ENCODE data around the gene COIL.

Gene COIL

DNA sequence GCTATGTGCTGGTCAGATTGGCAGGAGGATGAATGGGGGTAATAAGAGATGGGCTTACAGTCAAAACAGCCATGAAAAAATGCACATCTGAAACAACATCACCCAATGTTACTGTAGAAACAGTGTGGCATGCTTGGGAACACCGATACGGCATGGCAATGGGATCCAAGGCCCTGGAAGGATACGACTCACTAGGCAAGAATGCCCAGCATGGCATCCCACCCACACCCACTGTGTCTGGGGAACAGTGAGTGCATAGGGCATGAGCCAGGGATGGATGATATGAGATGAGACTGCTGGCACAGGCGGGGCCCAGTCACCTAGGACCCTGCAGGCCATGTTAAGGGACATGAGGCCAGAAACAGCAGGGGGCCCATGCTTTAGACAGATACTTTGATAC lies 58.5 kb downstream of the COIL start:
- no peak for DNase-seq

DNA sequence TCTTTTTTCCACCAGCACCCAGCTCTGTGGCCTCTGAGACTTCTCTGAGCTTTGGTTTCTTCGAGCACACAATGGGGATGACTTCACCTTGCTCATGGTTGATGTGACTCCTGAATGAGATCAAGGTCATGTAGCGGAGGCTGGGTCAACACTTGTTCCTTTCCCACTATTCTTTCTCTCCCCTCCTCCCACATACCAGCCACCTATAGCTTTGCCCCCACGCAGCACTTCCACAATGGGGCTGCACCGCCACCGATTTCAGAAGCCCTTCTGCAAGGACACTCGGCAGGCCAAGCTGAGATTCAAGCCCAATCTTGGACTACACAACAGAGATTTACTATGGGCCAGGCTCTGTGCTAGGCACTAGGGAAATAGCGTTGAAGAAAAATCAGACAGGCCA lies 61.4 kb downstream of the COIL start:
- no peak for DNase-seq

DNA sequence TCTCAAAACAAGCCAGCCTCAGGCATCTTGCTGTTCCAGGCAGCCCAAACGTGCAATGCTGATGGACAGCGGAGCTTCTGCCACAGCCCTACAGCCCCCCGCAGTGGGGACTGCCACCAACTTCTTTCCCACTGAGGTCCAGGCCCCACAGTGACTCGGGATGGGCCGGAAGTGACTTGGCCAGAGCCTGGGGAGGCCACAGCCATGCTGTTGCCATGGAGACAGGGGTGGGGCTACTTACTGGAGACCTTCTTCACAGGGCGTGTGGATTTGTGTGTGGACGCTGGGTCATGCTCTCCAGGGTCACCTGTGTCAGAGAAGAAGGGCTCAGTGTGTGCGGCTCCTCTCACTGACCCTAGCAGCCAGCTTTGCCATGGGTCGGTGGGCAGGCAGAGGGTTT lies 62.0 kb downstream of the COIL start:
- no peak for DNase-seq

DNA sequence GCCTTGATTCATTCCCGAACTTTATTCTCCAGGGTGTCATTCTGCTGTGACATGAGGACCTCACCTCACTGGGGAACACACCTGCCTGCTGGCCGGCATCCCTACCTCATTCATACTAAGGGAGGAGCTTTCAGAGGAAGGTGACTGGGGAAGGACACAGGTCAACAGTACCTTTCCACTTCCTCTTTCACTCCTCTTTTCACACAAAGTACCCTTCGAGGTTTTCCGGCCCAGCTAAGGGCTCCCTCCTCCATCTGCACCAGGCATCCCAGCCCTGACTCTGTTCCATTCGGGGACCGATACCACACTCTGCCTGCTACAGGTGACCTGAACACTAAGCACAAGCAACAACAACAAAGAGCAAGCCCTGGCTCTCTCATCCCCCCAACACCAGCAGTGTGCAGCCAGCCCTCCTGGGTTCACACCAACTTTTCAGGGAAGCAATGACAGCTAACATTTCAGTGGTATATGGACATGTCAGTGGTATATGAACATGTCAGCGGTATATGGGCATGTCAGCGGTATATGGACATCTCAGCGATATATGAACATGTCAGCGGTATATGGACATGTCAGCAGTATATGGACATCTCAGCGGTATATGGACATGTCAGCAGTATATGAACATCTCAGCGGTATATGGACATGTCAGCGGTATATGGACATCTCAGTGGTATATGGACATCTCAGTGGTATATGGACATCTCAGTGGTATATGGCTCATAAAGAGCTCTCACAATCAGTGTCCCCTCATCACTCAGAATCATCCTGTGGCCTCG lies 63.0 kb downstream of the COIL start:
- no peak for DNase-seq

DNA sequence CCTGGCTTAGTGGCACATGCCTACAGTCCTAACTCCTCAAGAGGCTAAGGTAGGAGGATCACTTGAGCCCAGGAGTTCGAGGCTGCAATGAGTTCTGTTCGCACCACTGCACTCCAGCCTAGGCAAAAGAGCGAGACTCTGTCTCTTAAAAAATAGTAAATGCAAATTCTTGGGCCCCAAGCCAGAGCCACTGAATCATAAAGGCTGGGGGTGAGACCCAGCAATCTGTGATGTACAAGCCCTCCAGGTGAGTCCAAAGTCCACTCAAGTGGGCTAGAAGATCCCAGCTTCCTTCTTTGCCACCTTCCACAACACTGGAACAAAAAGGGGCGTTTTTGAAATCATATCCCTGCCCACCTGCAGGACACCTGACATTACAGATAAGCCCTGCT lies 63.9 kb downstream of the COIL start:
- DNase-seq: no peak

DNA sequence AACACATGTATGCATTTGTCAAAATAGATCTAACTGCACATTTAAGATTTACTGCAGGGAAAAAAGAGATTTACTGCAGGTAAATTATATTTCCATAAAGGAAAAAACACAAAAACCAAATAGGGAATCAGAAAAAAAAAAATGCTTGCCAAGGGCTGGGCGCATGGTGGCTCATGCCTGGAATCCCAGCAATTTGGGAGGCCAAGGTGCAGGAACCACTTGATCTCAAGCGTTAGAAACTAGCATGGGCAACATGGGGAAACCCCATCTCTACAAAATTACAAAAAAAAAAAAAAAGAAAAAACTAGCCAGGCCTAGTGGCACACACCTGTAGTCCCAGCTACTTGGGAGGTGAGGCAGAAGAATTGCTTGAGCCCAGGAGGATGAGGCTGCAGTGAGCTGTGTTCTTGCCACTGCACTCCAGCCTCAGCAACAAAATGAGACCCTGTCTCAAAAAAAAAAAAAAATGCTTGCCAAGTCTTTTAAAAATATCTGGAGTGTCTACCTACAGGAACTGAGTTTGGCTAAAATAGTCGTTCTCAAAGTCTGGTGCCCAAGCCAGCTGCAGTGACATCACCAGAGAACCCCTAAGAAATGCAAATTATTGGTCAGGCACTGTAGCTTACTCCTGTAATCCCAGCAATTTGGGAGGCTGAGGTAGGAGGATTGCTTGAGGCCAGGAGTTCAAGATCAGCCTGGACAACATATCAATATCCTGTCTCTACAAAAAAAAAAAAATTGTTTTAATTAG lies 64.5 kb downstream of the COIL start:
- no peak for DNase-seq

DNA sequence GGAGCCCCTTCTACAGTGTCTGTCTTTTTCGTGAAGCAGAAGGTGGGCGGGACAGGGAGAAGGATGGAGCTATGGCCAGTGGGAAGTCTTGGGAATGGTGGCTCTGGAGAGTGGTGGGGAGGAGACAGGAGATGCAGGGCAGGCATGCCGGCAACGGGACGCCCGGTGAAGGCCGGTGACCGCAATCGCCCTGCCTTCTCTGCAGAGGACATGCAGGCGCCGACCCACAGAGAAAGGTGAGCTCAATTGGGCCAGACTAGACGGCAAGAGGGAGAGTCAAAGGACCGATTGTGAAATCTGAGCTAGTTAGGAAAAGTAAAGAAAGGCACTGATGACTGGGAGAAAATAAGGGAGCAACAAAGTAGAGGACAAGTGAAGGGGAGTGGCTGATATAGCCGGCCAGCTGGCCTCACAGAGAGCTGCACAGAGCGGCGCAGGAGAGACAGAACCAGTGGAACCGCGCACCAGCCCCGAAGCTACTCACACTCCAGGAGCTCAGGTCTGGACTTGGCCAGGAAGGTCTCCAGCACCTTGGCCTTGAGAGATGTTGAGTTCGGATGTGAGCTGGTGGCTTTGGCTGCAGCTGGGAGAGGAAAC lies 65.9 kb downstream of the COIL start:
- no peak for DNase-seq

DNA sequence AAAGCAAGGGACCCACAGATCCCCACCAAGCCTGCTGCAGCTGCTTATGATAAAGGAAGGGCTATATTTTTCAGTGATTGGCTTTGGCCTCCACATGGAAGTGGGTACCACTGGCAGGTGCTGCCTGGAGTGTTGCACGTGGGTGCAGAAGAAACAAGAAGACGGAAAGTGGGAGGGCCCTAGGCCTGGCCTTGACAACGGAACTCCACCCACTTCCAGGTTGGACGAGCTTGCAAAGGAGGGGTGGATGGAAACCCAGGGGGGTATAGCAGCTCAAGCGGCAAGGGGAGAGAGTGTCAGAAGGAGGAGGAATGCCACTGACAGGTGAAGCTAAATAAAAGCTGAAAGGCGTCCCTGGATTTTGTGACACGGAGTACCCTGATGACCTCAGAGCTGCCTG lies 67.3 kb downstream of the COIL start:
- peak; percentile 48 for DNase-seq

DNA sequence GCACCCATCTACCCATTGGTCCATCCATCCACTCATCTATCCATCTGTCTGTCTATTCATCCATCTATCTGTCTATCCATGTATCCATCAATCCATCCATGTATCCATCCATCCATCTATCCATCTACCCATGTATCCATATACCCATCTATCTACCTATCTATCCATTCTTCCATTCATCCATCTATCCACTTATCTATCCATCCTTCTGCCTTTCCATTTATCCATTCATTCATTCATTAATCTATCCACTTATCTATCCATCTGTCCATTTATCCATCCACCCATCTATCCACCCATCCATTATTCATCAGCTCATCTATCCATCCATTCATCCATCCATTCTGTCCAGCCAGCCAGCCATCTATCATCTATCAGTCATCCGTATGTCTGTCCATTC lies 68.5 kb downstream of the COIL start:
- DNase-seq: no peak

DNA sequence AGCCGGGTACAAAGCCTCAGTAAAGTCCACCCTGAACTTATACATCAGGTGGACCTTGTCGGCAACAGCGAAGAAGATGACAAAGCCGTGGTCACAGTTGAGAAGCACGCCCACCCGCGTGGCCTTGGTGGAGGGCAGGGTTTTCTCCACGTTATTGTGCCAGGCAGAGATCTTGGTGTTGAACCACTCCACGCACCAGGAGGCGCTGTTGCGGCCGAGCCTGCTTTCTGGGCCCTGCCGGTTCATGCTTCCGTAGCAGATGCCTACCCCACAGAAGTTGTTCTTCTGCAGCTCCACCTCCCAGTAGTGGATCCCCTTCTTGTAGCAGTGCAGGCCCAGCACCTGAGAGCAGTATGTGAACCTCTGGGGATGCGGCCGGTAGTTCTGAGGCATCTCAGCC lies 69.1 kb downstream of the COIL start:
- no peak for DNase-seq

DNA sequence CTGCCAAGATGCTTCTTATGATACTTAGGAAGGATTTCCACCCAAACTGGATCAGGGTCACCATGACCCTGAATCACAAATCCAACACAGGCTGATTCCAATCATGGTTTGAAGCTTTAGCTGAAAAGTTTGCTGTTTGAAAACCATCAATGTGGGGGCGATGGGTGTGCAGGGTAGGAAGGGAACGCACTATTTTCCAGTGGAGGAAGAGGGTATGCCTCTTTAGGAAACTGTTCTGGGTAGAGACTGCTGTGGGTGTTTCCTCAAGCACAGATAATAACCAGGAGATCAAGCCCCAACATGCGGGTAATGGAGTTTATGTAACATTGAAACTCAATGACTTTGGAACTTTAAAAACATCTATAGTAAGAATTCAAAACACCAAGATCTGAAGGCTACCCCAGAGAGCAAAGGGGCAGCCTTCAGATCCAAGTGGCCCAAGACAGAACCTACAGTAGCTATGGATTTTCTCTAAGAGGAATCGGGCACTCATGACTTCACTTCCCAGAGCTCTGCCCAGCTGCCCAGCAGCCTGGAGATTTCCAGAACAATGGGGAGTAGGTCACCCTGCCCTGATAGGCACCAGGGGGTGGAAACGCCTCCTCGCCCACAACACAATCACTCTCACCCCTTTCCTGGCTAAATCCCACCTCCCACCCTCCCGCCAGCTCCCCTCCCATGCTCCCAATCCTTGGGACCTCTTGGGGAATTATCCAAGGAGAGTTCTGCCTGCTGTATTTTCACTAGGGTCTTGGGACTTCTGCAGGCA lies 69.8 kb downstream of the COIL start:
- DNase-seq: no peak

DNA sequence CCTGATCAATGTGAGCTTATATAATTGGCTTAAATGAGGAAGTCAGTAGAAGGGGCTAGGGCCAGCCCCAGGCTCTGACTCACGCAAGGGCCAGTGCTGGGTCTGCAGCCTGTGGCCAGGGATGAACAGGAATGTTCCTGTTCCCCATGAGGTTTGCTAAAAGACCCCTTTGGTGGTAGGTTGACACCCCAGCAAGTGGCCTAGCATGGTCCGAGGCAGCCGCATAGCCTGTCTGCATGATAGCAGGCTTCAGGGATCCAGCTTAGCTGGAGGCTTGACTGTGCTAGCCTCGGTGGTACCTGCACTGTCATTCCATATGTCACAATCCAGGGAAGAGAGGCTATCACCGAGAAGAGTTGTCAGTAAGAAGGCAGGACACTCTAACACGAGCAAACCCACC lies 70.5 kb downstream of the COIL start:
- DNase-seq: no peak
